K562 (cell line): ENCODE measurements around the gene ZNF135. TPM values are rescaled to one million over a fixed set of nuclear protein-coding genes. Genes with fewer than 3 reads are reported as not detected.

ENCODE experiments used
- ATAC-seq: fragments of 200-7000 bp; cut with Tn5 transposase; 3 replicates; pipeline ENCODE4 v1.9.1; 2020; ENCODE audit warnings: moderate library complexity
- BruUV-seq: library from RNA; stranded (reverse); fragments of 400-500 nt; replicated peaks from 2 replicates; lab custom pipeline; 2021; lab: Mats Ljungman, UMichigan
- CTCF ChIA-PET: fragments of 300-600 bp; formaldehyde crosslinking; extraction: SDS; loops from one replicate; lab custom pipeline; 2021; ENCODE audit warnings: low intra/inter-chr PET ratio; lab: Yijun Ruan, JAX
- POLR2A ChIA-PET: fragments of 300-600, 350-650 bp; sonication (Branson Sonifier 250); formaldehyde crosslinking; extraction: SDS; loops from one replicate; lab custom pipeline; 2021; ENCODE audit warnings: antibody characterized with exemption, inconsistent platforms; lab: Yijun Ruan, JAX
- DNase-seq, 4 experiments: peaks; one replicate each; pipeline versions ENCODE4 v3.0.0 to v3.0.0-alpha.2; 2011 to 2018; ENCODE audit warnings: low spot score in 3 of 4, mixed read lengths in 3 of 4; ENCODE audit errors: extremely low read depth in 1 of 4
- FAIRE-seq: peaks from 2 replicates; lab custom pipeline; 2011; peaks lifted over from hg19 to GRCh38; lab: Jason Lieb, UNC
- H2AFZ ChIP-seq: 2 replicates; pipeline ENCODE4 v1.6.0; 2011; ENCODE audit warnings: low read depth, low read length, control low read depth, inconsistent platforms
- H3K27ac ChIP-seq: fragments of 200-600 bp; 3 replicates; pipeline ENCODE4 v1.8.0; 2011; ENCODE audit warnings: low read depth, mild to moderate bottlenecking, control low read depth, inconsistent platforms, low read length, moderate library complexity, mixed read lengths; ENCODE audit errors: extremely low read depth
- H3K27me3 ChIP-seq, 2 experiments: fragments of 300-600 bp in 1 of 2; 2 replicates in 1 of 2; 3 replicates in 1 of 2; pipeline versions ENCODE4 v1.6.0 to v1.8.0; 2011; ENCODE audit warnings: inconsistent platforms in 2 of 2, low read length in 2 of 2, mild to moderate bottlenecking in 1 of 2, mixed read lengths in 1 of 2, moderate library complexity in 1 of 2; ENCODE audit not compliant: control insufficient read depth in 2 of 2, insufficient read depth in 2 of 2
- H3K36me3 ChIP-seq: fragments of 300-600 bp; 3 replicates; pipeline ENCODE4 v1.8.0; 2011; ENCODE audit warnings: mild to moderate bottlenecking, low read length, inconsistent platforms; ENCODE audit not compliant: control insufficient read depth, insufficient read depth
- H3K4me1 ChIP-seq, 2 experiments: fragments of 200-600 bp in 1 of 2; replicated peaks in 1 of 2; 2 replicates in 1 of 2; 3 replicates in 1 of 2; pipeline versions ENCODE4 v1.5.1 to v1.8.0; 2011; ENCODE audit warnings: inconsistent platforms in 2 of 2, low read length in 2 of 2, mild to moderate bottlenecking in 1 of 2, mixed read lengths in 1 of 2, moderate library complexity in 1 of 2; ENCODE audit not compliant: control insufficient read depth in 2 of 2, insufficient read depth in 2 of 2
- H3K4me2 ChIP-seq: 2 replicates; pipeline ENCODE4 v1.6.1; 2011; ENCODE audit warnings: low read length, control low read depth, inconsistent platforms, mixed read lengths; ENCODE audit not compliant: insufficient read depth
- H3K4me3 ChIP-seq: fragments of 200-600 bp; sonication (generic), shearing (Covaris generic); 2 replicates; pipeline ENCODE4 v1.5.1; 2016; ENCODE audit warnings: control low read depth, inconsistent platforms
- H3K79me2 ChIP-seq: fragments of 200-600 bp; 3 replicates; pipeline ENCODE4 v1.8.0; 2011; ENCODE audit warnings: low read length, inconsistent platforms; ENCODE audit not compliant: control insufficient read depth, insufficient read depth
- H3K9ac ChIP-seq, 2 experiments: 2 replicates each; pipeline versions ENCODE4 v1.6.0 to v1.6.1; 2011; ENCODE audit warnings: low read depth in 2 of 2, low read length in 2 of 2, control low read depth in 1 of 2, inconsistent platforms in 1 of 2, mild to moderate bottlenecking in 1 of 2, mixed read lengths in 1 of 2; ENCODE audit not compliant: insufficient read depth in 1 of 2
- H3K9me1 ChIP-seq: one replicate; pipeline ENCODE4 v1.6.0; 2011; ENCODE audit warnings: inconsistent platforms, mild to moderate bottlenecking, low read length, moderate library complexity; ENCODE audit not compliant: control insufficient read depth, insufficient read depth
- H3K9me3 ChIP-seq: replicated peaks from 2 replicates; pipeline ENCODE4 v1.5.1; 2011; ENCODE audit warnings: low read depth, low read length, inconsistent platforms; ENCODE audit not compliant: control insufficient read depth, insufficient read depth
- H4K20me1 ChIP-seq: replicated peaks from 2 replicates; pipeline ENCODE4 v1.6.1; 2011; ENCODE audit warnings: low read length, inconsistent platforms, mixed read lengths; ENCODE audit not compliant: control insufficient read depth, insufficient read depth
- BRF2 ChIP-seq: IDR thresholded peaks from 3 replicates; pipeline ENCODE4 v1.6.1; 2011; ENCODE audit warnings: borderline replicate concordance, mild to moderate bottlenecking; ENCODE audit not compliant: insufficient read length, insufficient read depth
- E2F5 ChIP-seq: sonication (generic); formaldehyde crosslinking; IDR thresholded peaks from 2 replicates; pipeline ENCODE4 v1.8.0; 2022; ENCODE audit warnings: mild to moderate bottlenecking, missing genetic modification reagents
- HDGF ChIP-seq: fragments of 450-650 bp; IDR thresholded peaks from 2 replicates; pipeline ENCODE4 v1.6.1; 2016
- LARP7 ChIP-seq: fragments of 450-650 bp; IDR thresholded peaks from 2 replicates; pipeline ENCODE4 v1.6.1; 2016
- PRPF4 ChIP-seq: fragments of 200-400 bp; formaldehyde crosslinking; IDR thresholded peaks from one replicate; pipeline ENCODE4 v1.6.1; 2017; ENCODE audit warnings: low read length, low read depth, mild to moderate bottlenecking; ENCODE audit not compliant: insufficient read depth, poor library complexity, severe bottlenecking
- SIX5 ChIP-seq, 2 experiments: IDR thresholded peaks; 2 replicates each; pipeline ENCODE4 v1.6.1; 2011; ENCODE audit warnings: low read length in 2 of 2, borderline replicate concordance in 1 of 2, low read depth in 1 of 2, mild to moderate bottlenecking in 1 of 2, moderate library complexity in 1 of 2; ENCODE audit not compliant: insufficient read depth in 1 of 2
- TCF7 ChIP-seq: sonication (generic); IDR thresholded peaks from 2 replicates; pipeline ENCODE4 v1.6.1; 2016; ENCODE audit warnings: antibody characterized with exemption, borderline replicate concordance
- TFE3 ChIP-seq: fragments of 450-650 bp; formaldehyde crosslinking; IDR thresholded peaks from 2 replicates; pipeline ENCODE4 v1.4.0; 2020; ENCODE audit warnings: mild to moderate bottlenecking, mixed read lengths
- THRB ChIP-seq: fragments of 450-650 bp; formaldehyde crosslinking; conservative IDR thresholded peaks from 2 replicates; pipeline ENCODE4 v1.4.0; 2022; ENCODE audit warnings: mild to moderate bottlenecking, missing genetic modification characterization
- XRCC4 ChIP-seq: IDR thresholded peaks from one replicate; pipeline ENCODE4 v1.6.1; 2011; ENCODE audit not compliant: insufficient read depth, insufficient read length; ENCODE audit errors: extremely low read depth
- ZNF124 ChIP-seq: sonication (generic); formaldehyde crosslinking; IDR thresholded peaks from 2 replicates; pipeline ENCODE4 v1.8.1; 2022; ENCODE audit warnings: missing genetic modification reagents
- ZNF354B ChIP-seq: fragments of 250-450 bp; sonication (Bioruptor Pico); IDR thresholded peaks from 2 replicates; pipeline ENCODE4 v1.4.0; 2020
- ZNF668 ChIP-seq: fragments of 250-450 bp; sonication (Bioruptor Pico); IDR thresholded peaks from 2 replicates; pipeline ENCODE4 v1.8.0; 2022; ENCODE audit warnings: mild to moderate bottlenecking, inconsistent platforms
- ZNF707 ChIP-seq: fragments of 250-450 bp; sonication (Bioruptor Pico); conservative IDR thresholded peaks from 2 replicates; pipeline ENCODE4 v1.8.0; 2022; ENCODE audit warnings: inconsistent platforms, mild to moderate bottlenecking, moderate library complexity
- WGBS: fragments of 100-300 bp; shearing (Covaris generic); methylation state at CpG from one replicate; pipeline ENCODE4 v1.1.6; 2016; ENCODE audit warnings: low coverage, mixed read lengths; ENCODE audit not compliant: insufficient coverage; ENCODE audit errors: missing lambda C conversion rate; 5-methylcytosine and 5-hydroxymethylcytosine counted together
- in situ Hi-C: fragments of 300-500 bp; cut with MboI; formaldehyde crosslinking; loops from 4 replicates; pipeline ENCODE4 v1.15.0; 2018; ENCODE audit warnings: inconsistent platforms, mixed read lengths
- intact Hi-C: fragments of 100-400 bp; cut with micrococcal nuclease; formaldehyde crosslinking; loops from 2 replicates; pipeline ENCODE4 v1.14.2; 2022
- polyA plus RNA-seq, 8 experiments: library from polyadenylated mRNA; depleted of rRNA in 4 of 8; stranded (reverse) in 5 of 8; unstranded in 3 of 8; fragments of >200 nt; fragmentation: Nextera tagmentation in 2 of 8; fragmentation: Illumina TruSeq in 1 of 8; extraction: Ambion mirVana in 2 of 8; extraction: Trizol in 1 of 8; gene quantifications; 2 replicates each; pipeline versions ENCODE4 v1.2.1 to v1.2.3, GENCODE V29; 2011 to 2014; ENCODE audit warnings: inconsistent platforms in 1 of 8, missing spikeins in 1 of 8
- total RNA-seq, 7 experiments: library from RNA; depleted of rRNA in 6 of 7; stranded (reverse); fragments of >200 nt in 6 of 7; fragmentation: Illumina TruSeq in 2 of 7; extraction: Trizol in 2 of 7; gene quantifications; 2 replicates each; pipeline versions ENCODE4 v1.2.1 to v1.2.3, GENCODE V29; 2011 to 2021; ENCODE audit warnings: low replicate concordance in 1 of 7

Gene ZNF135
- total and polyA plus RNA-seq, 9 of the 15 experiments (the other 6 are each of a cell fraction or from before 2014, with no cell fraction given): not detected

GRCh38 chr19:58033741-58034476, 25.2 kb upstream of the ZNF135 start, which contains the start of gene ZSCAN1:
Gene ZSCAN1 (plus strand): TSS chr19:58034025. CDS start chr19:58037837, 3,812 bp downstream.
- DNase-seq: no peak
- in situ Hi-C loops (no loop called here), intact Hi-C loops (no loop called here)
- Histone ChIP-seq H3K4me2 (no peak within 1 kb of the TSS), H4K20me1 (no peaks in the 10 kb centered on the region), H3K9me3 (no peaks in the 10 kb centered on the region), H3K79me2 (no peaks in the 10 kb centered on the region), H3K4me1 (no peaks in the 10 kb centered on the region; a peak in 1 of 5 replicates), H3K9ac (no peak within 1 kb of the TSS), H3K36me3 (no peaks in the 10 kb centered on the region), H3K27ac (no peak within 1 kb of the TSS), H2AFZ (no peak within 1 kb of the TSS), H3K27me3 (no peaks in the 10 kb centered on the region), H3K4me3 (no peak within 1 kb of the TSS), H3K9me1 (no peaks in the 10 kb centered on the region)
- WGBS: 72% methylated on average over 23 of the region's 101 CpGs
- ATAC-seq: no peak
- TF ChIP-seq TCF7 (no peak), HDGF (no peak), SIX5 (IDR thresholded peaks at IDR 0.05; ENCODE audit: borderline replicate concordance in 1 of 2, insufficient read depth in 1 of 2, low read depth in 1 of 2, low read length in 2 of 2) (no peak), TFE3 (CRISPR knock-in tag) (no peak), XRCC4 (no peak), PRPF4 (no peak), ZNF354B (CRISPR knock-in tag) (no peak), LARP7 (no peak), ZNF124 (CRISPR knock-in tag) (no peak), BRF2 (no peak), ZNF707 (CRISPR knock-in tag) (no peak), THRB (CRISPR knock-in tag) (no peak), E2F5 (CRISPR knock-in tag) (no peak), ZNF668 (CRISPR knock-in tag) (no peak)
- FAIRE-seq: no peak
- no TSS peak for BruUV-seq
- POLR2A ChIA-PET: no interaction called here
- CTCF ChIA-PET: no interaction called here
